HG03521 (cell line): ENCODE results near the gene MKI67.
"Not testable (repeated sequence)": the region's sequence is repeated elsewhere in the genome, so short reads cannot be mapped to it uniquely, and the experiment has no call there.

Source experiments
- ATAC-seq: cut with Tn5 transposase; IDR thresholded peaks from one replicate; pipeline ENCODE4 v1.9.1; 2021; ENCODE audit warnings: mild to moderate bottlenecking, moderate library complexity; ENCODE audit not compliant: unreplicated experiment

MKI67 gene

GRCh38 chr10:128109707-128110106, 16.5 kb downstream of the MKI67 start:
- ATAC-seq: no peak

- ATAC-seq: no peak
Measured at GRCh38 chr10:128105383-128105782, 20.8 kb downstream of the MKI67 start.

GRCh38 chr10:128103229-128103714, 23.0 kb downstream of the MKI67 start:
- ATAC-seq: no peak

- no peak for ATAC-seq
Measured at GRCh38 chr10:128102480-128103228, 23.6 kb downstream of the MKI67 start.

GRCh38 chr10:128101901-128102300, 24.3 kb downstream of the MKI67 start:
- ATAC-seq: no peak

GRCh38 chr10:128099901-128100300, 26.3 kb downstream of the MKI67 start:
- no peak for ATAC-seq

GRCh38 chr10:128098631-128099030, 27.6 kb downstream of the MKI67 start:
- ATAC-seq: no peak

GRCh38 chr10:128097783-128098182, 28.4 kb downstream of the MKI67 start:
- ATAC-seq: no peak

GRCh38 chr10:128096486-128097199, 29.6 kb downstream of the MKI67 start:
- no peak for ATAC-seq

GRCh38 chr10:128095753-128096469, 30.3 kb downstream of the MKI67 start:
- ATAC-seq: no peak

GRCh38 chr10:128095027-128095752, 31.0 kb downstream of the MKI67 start:
- ATAC-seq: no peak

- not testable (repeated sequence) for ATAC-seq
Measured at GRCh38 chr10:128094596-128094995, 31.6 kb downstream of the MKI67 start.

GRCh38 chr10:128092454-128092853, 33.8 kb downstream of the MKI67 start:
- ATAC-seq: no peak

GRCh38 chr10:128091636-128092210, 34.5 kb downstream of the MKI67 start:
- ATAC-seq: no peak

GRCh38 chr10:128087884-128088709, 38.1 kb downstream of the MKI67 start:
- no peak for ATAC-seq

GRCh38 chr10:128087146-128087883, 38.9 kb downstream of the MKI67 start:
- ATAC-seq: no peak

GRCh38 chr10:128086003-128086863, 40.0 kb downstream of the MKI67 start:
- ATAC-seq: no peak

- no peak for ATAC-seq
Measured at GRCh38 chr10:128084991-128085390, 41.2 kb downstream of the MKI67 start.
